HL-60 (cell line): ENCODE results near the gene FAM117A.
A peak's percentile ranks its signal among the peaks of the same experiment; 100 is the strongest.

Experiments
- DNase-seq, 2 experiments: peaks; one replicate each; pipeline ENCODE4 v3.0.0-alpha.2; 2010 to 2020; ENCODE audit warnings: low read depth in 1 of 2, low spot score in 1 of 2
- H3K27ac ChIP-seq: fragments of 250-450 bp; sonication (Bioruptor Pico); replicated peaks from 2 replicates; pipeline ENCODE4 v1.5.1; 2020; ENCODE audit warnings: mild to moderate bottlenecking, moderate library complexity
- H3K27me3 ChIP-seq: fragments of 250-450 bp; sonication (Bioruptor Pico); 2 replicates; pipeline ENCODE4 v1.5.1; 2021; ENCODE audit warnings: mild to moderate bottlenecking, moderate library complexity; ENCODE audit not compliant: insufficient read depth, poor library complexity, severe bottlenecking
- H3K4me3 ChIP-seq: replicated peaks from 2 replicates; pipeline ENCODE4 v1.5.1; 2011; ENCODE audit warnings: mild to moderate bottlenecking, control low read depth, low read length; ENCODE audit not compliant: insufficient read depth
- GABPA ChIP-seq: IDR thresholded peaks from 2 replicates; pipeline ENCODE4 v1.6.1; 2012; ENCODE audit warnings: low read depth
- POLR2AphosphoS5 ChIP-seq: IDR thresholded peaks from 2 replicates; pipeline ENCODE4 v1.6.1; 2012; ENCODE audit warnings: low read depth
- SPI1 ChIP-seq: IDR thresholded peaks from 2 replicates; pipeline ENCODE4 v1.6.1; 2012; ENCODE audit warnings: low read depth, mild to moderate bottlenecking, borderline replicate concordance
- TF ChIP-seq, protein P1 (sequence below): IDR thresholded peaks from one replicate; pipeline ENCODE4 v1.5.1; 2011; ENCODE audit warnings: low read length, control low read depth, inconsistent platforms; ENCODE audit not compliant: insufficient read depth
- TF ChIP-seq, protein P2 (sequence below): IDR thresholded peaks from 2 replicates; pipeline ENCODE4 v1.6.1; 2012; ENCODE audit warnings: low read depth; ENCODE audit not compliant: insufficient replicate concordance

FAM117A gene

DNA sequence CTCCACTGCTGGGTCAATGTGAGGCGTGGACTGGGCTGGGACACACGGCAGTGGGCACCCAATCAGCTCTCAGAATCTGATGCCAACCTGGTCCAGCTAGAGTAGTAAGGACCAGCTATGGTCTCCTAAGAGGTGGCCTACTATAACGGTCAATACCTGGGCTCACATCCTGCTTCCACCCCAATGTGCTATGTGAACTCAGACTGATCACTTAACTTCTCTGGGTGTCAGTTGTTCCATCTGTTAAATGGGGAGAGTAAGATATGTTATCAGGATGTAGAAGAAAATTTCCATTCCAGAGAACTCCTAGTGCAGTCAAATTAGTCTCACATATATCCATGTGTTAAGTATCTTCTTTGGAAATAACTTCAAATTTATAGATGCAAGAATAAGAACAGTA is 14.2 kb downstream of the FAM117A start:
- TF ChIP-seq, protein P1, sequence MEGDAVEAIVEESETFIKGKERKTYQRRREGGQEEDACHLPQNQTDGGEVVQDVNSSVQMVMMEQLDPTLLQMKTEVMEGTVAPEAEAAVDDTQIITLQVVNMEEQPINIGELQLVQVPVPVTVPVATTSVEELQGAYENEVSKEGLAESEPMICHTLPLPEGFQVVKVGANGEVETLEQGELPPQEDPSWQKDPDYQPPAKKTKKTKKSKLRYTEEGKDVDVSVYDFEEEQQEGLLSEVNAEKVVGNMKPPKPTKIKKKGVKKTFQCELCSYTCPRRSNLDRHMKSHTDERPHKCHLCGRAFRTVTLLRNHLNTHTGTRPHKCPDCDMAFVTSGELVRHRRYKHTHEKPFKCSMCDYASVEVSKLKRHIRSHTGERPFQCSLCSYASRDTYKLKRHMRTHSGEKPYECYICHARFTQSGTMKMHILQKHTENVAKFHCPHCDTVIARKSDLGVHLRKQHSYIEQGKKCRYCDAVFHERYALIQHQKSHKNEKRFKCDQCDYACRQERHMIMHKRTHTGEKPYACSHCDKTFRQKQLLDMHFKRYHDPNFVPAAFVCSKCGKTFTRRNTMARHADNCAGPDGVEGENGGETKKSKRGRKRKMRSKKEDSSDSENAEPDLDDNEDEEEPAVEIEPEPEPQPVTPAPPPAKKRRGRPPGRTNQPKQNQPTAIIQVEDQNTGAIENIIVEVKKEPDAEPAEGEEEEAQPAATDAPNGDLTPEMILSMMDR, result no peak
- no peak for DNase-seq
- Histone ChIP-seq H3K4me3 (no peak overlapping the region), H3K27ac (no peak overlapping the region), H3K27me3 (no peaks in the 10 kb centered on the region)

DNA sequence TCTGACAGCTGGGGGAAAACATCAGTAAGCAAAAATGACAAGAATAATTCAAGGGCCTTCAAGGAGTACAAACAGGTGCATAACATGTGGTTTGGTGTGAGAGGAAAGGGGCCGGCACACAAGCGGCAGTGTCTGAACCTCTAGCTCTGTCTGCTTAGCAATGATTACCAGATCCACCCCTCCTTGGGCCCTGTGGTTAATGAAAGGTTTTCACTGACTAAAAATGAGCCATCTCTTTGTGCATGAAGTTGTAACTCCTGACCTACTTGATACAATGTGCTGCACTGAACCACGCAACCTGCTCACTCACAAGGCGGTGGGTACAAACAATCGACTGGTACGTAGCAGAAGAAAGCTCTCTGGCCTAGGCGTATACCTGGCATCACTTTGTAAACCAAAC is 15.1 kb downstream of the FAM117A start:
- Histone ChIP-seq H3K27me3 (no peaks in the 10 kb centered on the region), H3K27ac (no peak overlapping the region), H3K4me3 (no peak overlapping the region)
- no peak for DNase-seq
- TF ChIP-seq, protein P2, sequence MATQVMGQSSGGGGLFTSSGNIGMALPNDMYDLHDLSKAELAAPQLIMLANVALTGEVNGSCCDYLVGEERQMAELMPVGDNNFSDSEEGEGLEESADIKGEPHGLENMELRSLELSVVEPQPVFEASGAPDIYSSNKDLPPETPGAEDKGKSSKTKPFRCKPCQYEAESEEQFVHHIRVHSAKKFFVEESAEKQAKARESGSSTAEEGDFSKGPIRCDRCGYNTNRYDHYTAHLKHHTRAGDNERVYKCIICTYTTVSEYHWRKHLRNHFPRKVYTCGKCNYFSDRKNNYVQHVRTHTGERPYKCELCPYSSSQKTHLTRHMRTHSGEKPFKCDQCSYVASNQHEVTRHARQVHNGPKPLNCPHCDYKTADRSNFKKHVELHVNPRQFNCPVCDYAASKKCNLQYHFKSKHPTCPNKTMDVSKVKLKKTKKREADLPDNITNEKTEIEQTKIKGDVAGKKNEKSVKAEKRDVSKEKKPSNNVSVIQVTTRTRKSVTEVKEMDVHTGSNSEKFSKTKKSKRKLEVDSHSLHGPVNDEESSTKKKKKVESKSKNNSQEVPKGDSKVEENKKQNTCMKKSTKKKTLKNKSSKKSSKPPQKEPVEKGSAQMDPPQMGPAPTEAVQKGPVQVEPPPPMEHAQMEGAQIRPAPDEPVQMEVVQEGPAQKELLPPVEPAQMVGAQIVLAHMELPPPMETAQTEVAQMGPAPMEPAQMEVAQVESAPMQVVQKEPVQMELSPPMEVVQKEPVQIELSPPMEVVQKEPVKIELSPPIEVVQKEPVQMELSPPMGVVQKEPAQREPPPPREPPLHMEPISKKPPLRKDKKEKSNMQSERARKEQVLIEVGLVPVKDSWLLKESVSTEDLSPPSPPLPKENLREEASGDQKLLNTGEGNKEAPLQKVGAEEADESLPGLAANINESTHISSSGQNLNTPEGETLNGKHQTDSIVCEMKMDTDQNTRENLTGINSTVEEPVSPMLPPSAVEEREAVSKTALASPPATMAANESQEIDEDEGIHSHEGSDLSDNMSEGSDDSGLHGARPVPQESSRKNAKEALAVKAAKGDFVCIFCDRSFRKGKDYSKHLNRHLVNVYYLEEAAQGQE, result no peak
- TF ChIP-seq, protein P1, result no peak
- no peak for TF ChIP-seq POLR2AphosphoS5
- TF ChIP-seq GABPA, result no peak
- TF ChIP-seq SPI1, result no peak

DNA sequence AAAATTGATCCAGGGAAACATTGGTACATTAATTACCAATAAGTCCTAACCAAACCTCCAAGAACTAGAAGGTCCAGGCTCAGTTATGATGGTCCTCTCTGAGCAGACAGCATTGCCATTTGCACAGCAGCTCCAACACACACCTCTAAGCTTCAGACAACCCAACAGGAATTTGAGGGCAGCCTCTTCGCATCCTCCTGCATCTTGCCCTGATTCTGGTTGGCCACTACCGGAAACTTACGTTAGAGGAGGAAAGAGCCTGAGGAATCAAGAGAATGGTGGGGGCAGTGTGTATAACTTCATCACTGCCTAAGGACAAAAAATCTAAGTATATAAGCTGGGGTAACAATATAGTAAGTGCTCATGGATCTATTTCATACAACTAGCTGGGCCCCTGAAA is 15.7 kb downstream of the FAM117A start:
- Histone ChIP-seq H3K27ac (no peak overlapping the region), H3K27me3 (no peaks in the 10 kb centered on the region), H3K4me3 (no peak overlapping the region)
- no peak for DNase-seq
- TF ChIP-seq, protein P1, result no peak
- no peak for TF ChIP-seq GABPA
- no peak for TF ChIP-seq SPI1
- no peak for TF ChIP-seq POLR2AphosphoS5
- TF ChIP-seq, protein P2, result no peak

DNA sequence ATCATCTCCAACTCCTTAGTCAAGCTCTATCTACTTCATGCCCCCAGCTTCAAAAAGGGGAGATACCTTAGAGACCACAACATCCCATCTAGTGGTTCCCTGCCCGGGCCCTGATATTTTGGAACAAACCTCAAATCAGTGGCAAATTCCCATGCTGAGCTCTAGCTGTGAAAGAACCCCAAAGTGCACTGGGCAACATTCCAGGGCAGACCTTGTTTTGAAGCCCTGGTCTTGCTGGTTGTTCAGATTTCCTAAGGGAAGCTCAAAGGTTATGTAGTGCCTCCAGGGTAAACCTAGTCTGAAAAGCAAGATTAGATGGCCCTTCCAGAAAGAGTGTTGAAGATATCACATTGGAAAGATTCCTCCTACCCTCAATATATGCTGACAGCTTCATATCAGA is 16.3 kb downstream of the FAM117A start:
- H3K4me3 ChIP-seq, result no peak overlapping the region
- DNase-seq, result no peak
- no peaks in the 10 kb centered on the region for H3K27me3 ChIP-seq
- peak overlapping the region; percentile 13; the same call in 1 of the 2 replicates for H3K27ac ChIP-seq
- no peak for TF ChIP-seq GABPA
- TF ChIP-seq, protein P1, result no peak
- TF ChIP-seq, protein P2, result no peak
